Omental fat pad (tissue), 4 donors: ENCODE data around the gene COL6A1. TPM values are rescaled to one million over a fixed set of nuclear protein-coding genes. Genes with fewer than 3 reads are reported as not detected.
"Not testable (repeated sequence)": the region's sequence is repeated elsewhere in the genome, so short reads cannot be mapped to it uniquely, and the experiment has no call there.

Source experiments
- ATAC-seq: fragments of 150-250 bp; one replicate; pipeline ENCODE4 v1.9.1; 2016; ENCODE audit warnings: mild to moderate bottlenecking, moderate library complexity; ENCODE audit not compliant: low FRiP score
- DNase-seq: peaks from one replicate; pipeline ENCODE4 v3.0.0-alpha.2; 2019; ENCODE audit warnings: low spot score
- CTCF ChIP-seq, 3 donors: fragments of 450-650 bp; IDR thresholded peaks; one replicate each; pipeline ENCODE4 v1.5.1; 2016 to 2017; ENCODE audit warnings: antibody characterized with exemption in 3 of 3, mild to moderate bottlenecking in 3 of 3, moderate library complexity in 2 of 3
- total RNA-seq, 4 donors: library from RNA; depleted of rRNA; stranded (reverse); fragments of >200 nt; gene quantifications; one replicate each; pipeline ENCODE4 v1.1.0, GENCODE V29; 2016

COL6A1 gene
- total RNA-seq, 4 donors from 2014 or later = 410 to 1,024 (median 521) TPM

- no peak for TF ChIP-seq CTCF (IDR thresholded peaks at IDR 0.05)
- no peak for ATAC-seq
- DNase-seq = no peak
These were observed 22.4 kb upstream of the COL6A1 start for GRCh38 chr21:45959182-45959581.

DNA sequence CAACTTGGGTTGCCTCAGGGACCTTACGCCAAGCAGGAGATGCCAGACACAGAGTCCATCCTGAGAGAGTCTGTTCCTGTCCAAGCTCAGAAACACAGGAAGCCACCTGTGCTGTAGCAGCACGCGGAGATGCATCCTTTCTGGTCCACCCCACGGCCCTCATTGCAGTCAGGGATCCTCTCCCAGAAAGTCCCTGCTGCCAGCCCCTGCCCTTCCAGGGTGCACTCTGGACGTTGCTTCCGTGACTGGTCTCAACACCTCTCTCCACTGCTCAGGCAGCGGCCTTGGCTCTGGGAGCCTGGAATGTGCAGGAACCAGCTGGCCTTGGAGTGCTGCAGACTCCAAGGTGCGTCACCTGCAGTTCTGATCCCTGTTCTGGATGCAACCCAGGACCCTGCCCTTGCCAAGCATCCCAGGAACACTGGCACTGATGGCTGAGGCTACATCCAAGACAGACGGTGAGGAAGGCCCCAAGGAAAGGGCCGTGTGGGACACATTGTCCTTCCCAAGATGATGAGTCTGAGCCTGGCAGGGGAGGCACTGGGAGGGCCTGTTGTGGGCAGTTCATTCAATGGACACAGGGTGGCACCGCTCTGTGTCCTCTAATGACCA lies 21.7 kb upstream of the COL6A1 start:
- ATAC-seq = no peak
- no peak for TF ChIP-seq CTCF (IDR thresholded peaks at IDR 0.05)
- DNase-seq = no peak

- ATAC-seq, DNase-seq: not testable (repeated sequence)
These were observed 20.2 kb upstream of the COL6A1 start for GRCh38 chr21:45961408-45961807.

DNA sequence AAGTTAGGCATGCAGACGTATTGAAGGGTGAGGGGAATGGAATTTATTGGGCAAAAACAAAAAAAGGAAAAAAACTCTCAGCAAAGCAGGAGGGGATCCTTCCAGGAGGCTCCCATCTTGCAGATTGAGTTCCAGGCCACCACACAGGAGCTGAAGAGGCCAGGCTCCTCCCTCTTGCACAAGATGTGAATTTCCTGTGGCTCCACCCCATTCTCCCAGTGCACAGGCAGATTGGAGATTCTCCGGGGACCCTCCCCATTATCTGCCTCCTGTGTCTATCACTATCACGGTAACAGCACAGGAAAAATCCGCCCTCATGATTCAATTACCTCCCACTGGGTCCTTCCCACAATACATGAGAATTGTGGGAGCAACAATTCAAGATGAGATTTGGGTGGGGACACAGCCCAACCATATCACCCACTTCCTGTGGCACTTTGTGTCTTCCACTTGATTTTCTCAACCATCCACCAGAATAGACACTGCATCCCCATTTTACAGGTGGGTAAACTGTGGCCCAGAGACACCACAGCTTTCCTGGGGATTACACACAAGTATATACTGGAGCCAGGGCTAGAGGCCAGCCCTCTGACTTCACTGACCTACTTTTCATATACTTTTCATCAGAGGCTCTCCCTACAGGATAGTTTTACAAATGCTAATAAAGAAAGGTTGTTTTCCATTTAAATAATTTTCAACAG lies 18.9 kb upstream of the COL6A1 start:
- TF ChIP-seq CTCF (IDR thresholded peaks at IDR 0.05) = no peak
- ATAC-seq (no peak), DNase-seq (no peak)

- no peak for TF ChIP-seq CTCF (IDR thresholded peaks at IDR 0.05)
- ATAC-seq (no peak), DNase-seq (no peak)
These were observed 18.4 kb upstream of the COL6A1 start for GRCh38 chr21:45963232-45963570.

DNA sequence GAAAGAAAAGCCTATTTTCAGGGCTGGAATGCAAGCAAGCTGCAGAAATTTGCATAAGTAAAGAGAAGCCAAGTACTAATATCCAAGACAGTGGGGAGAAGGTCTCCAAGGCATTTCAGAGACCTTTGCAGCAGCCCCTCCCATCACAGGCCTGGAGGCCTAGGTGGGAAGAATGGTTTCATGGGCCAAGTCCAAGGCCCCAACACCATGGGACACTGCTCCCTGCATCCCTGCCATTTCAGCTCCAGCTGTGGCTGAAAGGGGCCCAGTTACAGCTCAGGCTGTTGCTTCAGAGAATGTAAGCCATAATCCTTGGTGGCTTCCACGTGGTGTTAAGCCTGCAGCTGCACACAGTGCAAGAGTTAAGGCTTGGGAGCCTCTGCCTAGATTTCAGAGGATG lies 16.9 kb upstream of the COL6A1 start:
- TF ChIP-seq CTCF (IDR thresholded peaks at IDR 0.05) = no peak
- DNase-seq (no peak), ATAC-seq (no peak)

DNA sequence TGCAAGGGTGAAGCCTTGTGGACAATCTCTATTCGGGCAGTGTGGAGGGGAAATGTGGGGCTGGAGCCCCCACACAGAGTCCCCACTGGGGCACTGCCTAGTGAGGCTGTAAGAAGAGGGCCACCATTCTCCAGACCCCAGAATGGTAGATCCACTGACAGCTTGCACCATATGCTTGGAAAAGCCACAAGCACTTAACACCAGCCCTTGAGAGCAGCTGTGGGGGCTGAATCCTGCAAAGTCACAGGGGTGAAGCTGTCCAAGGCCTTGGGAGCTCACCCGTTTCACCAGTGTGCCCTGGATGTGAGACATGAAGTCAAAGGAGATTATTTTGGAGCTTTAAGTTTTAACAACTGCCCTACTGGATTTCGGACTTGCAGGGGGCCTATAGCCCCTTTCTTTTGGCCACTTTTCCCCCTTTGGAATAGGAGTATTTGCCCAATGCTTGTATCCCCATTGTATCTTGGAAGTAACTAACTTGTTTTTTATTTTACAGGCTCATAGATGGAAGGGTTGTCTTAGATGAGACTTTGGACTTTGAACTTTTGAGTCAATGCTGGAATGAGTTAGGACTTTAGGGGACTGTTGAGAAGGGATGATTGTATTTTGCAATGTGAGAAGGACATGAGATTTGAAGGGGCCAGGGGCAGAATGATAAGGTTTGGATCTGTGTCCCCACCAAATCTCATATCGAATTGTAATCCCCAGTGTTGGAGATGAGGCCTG lies 16.3 kb upstream of the COL6A1 start:
- no peak for DNase-seq
- TF ChIP-seq CTCF (IDR thresholded peaks at IDR 0.05) = no peak
- no peak for ATAC-seq
